ENCODE measurements around the gene LSM5. TPM values are rescaled to one million over a fixed set of nuclear protein-coding genes. Genes with fewer than 3 reads are reported as not detected.

The LSM5 gene
- total and polyA plus RNA-seq, 9 of the 15 experiments (the other 6 are each of a cell fraction or from before 2014, with no cell fraction given) = 36.3 to 620 (median 186) TPM

- TF ChIP-seq CTBP1 (IDR thresholded peaks at IDR 0.05; ENCODE audit: borderline replicate concordance) (peak; percentile 49; the same call in 1 of the 2 replicates), NFRKB (IDR thresholded peaks at IDR 0.05; ENCODE audit: low read depth) (peak; percentile 91)
These were observed 25.4 kb downstream of the LSM5 start (continued) for GRCh38 chr7:32464641-32465416.

GRCh38 chr7:32462977-32463376, 27.2 kb downstream of the LSM5 start:
- intact Hi-C loops (cut with micrococcal nuclease) (no loop called here), in situ Hi-C loops (cut with MboI) (no loop called here)
- H3K9ac ChIP-seq (ENCODE audit: insufficient read depth in 1 of 2, low read depth in 2 of 2, low read length in 2 of 2) = no peak overlapping the region
- 69% methylated on average over 1 of the region's 1 CpG for WGBS (ENCODE audit: insufficient coverage, low coverage, missing lambda C conversion rate)
- H3K27ac ChIP-seq (ENCODE audit: extremely low read depth, low read depth, low read length) = no peak overlapping the region
- H3K27me3 ChIP-seq (ENCODE audit: control insufficient read depth in 2 of 2, insufficient read depth in 2 of 2, low read length in 2 of 2) = no peaks in the 10 kb centered on the region
- H4K20me1 ChIP-seq (replicated peaks; ENCODE audit: control insufficient read depth, insufficient read depth, low read length) = no peaks in the 10 kb centered on the region
- H3K9me1 ChIP-seq (ENCODE audit: control insufficient read depth, insufficient read depth, low read length) = no peaks in the 10 kb centered on the region
- CTCF ChIA-PET (ENCODE audit: low intra/inter-chr PET ratio) = no interaction called here
- no peaks in the 10 kb centered on the region for H3K79me2 ChIP-seq (ENCODE audit: control insufficient read depth, insufficient read depth, low read length)
- no peak overlapping the region for H2AFZ ChIP-seq (ENCODE audit: low read depth, low read length)
- DNase-seq (ENCODE audit: extremely low read depth in 1 of 4, low spot score in 3 of 4) (no peak), ATAC-seq (no peak), FAIRE-seq (no peak)
- BruUV-seq (replicated peaks) = no TSS peak
- H3K4me1 ChIP-seq (replicated peaks in 1 of 2; ENCODE audit: control insufficient read depth in 2 of 2, insufficient read depth in 2 of 2, low read length in 2 of 2) = no peaks in the 10 kb centered on the region
- POLR2A ChIA-PET = interaction anchor here (0.6 to 1.1 kb wide), 2 partner anchors 10 to 59 kb away, joined by 4 to 6 read pairs; no protein-coding TSS in a partner anchor
- no peak overlapping the region for H3K4me2 ChIP-seq (ENCODE audit: insufficient read depth, low read length)
- H3K4me3 ChIP-seq = no peak overlapping the region
- H3K36me3 ChIP-seq (ENCODE audit: control insufficient read depth, insufficient read depth, low read length) = no peaks in the 10 kb centered on the region
- no peaks in the 10 kb centered on the region for H3K9me3 ChIP-seq (replicated peaks; ENCODE audit: control insufficient read depth, insufficient read depth, low read depth, low read length)
- no peak for TF ChIP-seq HDAC3 (IDR thresholded peaks at IDR 0.05; ENCODE audit: borderline replicate concordance, partially characterized antibody)
- TF ChIP-seq ZNF695 (CRISPR knock-in tag; IDR thresholded peaks at IDR 0.05) = no peak
- TF ChIP-seq ZNF239 (CRISPR knock-in tag; IDR thresholded peaks at IDR 0.05) = no peak
- TF ChIP-seq E4F1 (CRISPR knock-in tag; IDR thresholded peaks at IDR 0.05; ENCODE audit: borderline replicate concordance) = no peak
- no peak for TF ChIP-seq MNT (conservative IDR thresholded peaks at IDR 0.05)
- no peak for TF ChIP-seq ZBED1 (IDR thresholded peaks at IDR 0.05)
- no peak for TF ChIP-seq HLTF (IDR thresholded peaks at IDR 0.05)
- no peak for TF ChIP-seq ZNF512 (tag; IDR thresholded peaks at IDR 0.05)
- TF ChIP-seq ELF1 (tag; IDR thresholded peaks at IDR 0.05) = no peak
- TF ChIP-seq MEF2A (IDR thresholded peaks at IDR 0.05; ENCODE audit: control insufficient read depth, low read depth, low read length) = no peak
- no peak for TF ChIP-seq RAD21 (CRISPR knock-in tag; conservative IDR thresholded peaks at IDR 0.05 in 1 of 2, IDR thresholded peaks at IDR 0.05 in 1 of 2)
- TF ChIP-seq ZBTB43 (CRISPR knock-in tag; IDR thresholded peaks at IDR 0.05) = no peak

Measured in K562 (cell line).